ENCODE measurements around the gene ATF3. TPM values are rescaled to one million over a fixed set of nuclear protein-coding genes. Genes with fewer than 3 reads are reported as not detected.
"Not testable (repeated sequence)": the region's sequence is repeated elsewhere in the genome, so short reads cannot be mapped to it uniquely, and the experiment has no call there.

Gene ATF3
- total RNA-seq, 1 experiment from 2014 or later = 37.4 TPM

DNA sequence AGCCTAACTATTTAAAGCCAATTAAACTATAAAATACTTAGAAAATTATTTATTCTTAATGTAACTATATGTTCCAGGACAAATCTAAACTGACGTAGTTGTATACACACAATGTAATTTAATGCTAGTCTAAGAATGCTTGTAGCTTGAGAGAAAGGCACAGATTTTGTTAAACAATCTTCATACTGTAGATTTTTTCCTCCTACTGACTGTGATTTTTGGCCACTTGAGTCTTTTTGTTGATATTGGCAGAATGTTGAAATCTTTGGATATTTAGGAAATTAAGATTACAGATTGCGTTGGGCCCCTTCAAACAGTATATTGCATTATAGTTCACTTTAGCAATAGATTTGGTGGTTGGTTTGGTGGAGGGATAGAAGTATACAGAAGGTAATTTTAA is 40.5 kb downstream of the ATF3 start:
- DNase-seq (ENCODE audit: low read depth) = no peak

DNA sequence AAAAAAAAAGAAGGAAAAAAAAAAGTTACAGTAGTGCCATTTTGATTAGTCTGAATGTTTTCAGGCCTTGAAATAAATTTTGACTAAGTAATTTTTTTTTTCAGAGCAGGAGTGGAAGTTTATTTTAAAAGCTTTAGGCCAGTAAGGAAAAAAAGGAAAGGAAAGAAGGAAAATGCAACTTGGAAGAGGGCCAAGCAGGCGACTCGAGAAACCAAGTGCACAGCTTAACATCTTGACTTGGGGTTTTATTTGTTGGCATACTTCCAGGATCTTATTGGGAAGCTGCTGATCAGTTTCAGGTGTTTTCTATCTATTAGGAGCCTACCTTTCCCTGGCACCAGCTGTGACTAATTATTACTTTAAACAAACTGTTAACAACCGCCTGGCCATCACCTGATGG is 41.7 kb downstream of the ATF3 start:
- no peak for DNase-seq (ENCODE audit: low read depth)

DNA sequence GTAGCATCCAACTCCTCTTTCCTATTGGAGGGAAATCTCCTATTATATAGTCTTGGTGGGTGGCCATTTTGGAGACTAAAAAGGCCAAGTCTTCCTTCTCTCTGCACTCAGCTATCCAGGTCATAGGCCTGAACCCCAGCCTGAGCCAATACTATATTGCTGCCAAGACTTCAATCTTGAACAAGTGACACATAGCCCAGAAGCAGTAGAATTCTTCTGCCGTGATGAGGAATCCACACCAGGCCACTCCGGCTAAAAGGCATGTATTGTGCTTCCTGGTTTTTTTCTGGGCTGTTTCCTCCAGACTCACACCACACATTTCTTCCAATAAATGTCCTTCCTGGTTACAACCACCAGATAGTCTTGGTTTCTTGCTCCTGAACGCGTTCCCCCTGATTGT is 43.0 kb downstream of the ATF3 start:
- DNase-seq (ENCODE audit: low read depth) = no peak

GRCh38 chr1:212651977-212652376 is 43.4 kb downstream of the ATF3 start:
- DNase-seq (ENCODE audit: low read depth) = no peak

- no peak for DNase-seq (ENCODE audit: low read depth)
Observed at GRCh38 chr1:212652609-212653008, 44.0 kb downstream of the ATF3 start.

- peak; percentile 82 for DNase-seq (ENCODE audit: low read depth)
Observed at GRCh38 chr1:212655668-212656440, 47.3 kb downstream of the ATF3 start.

DNA sequence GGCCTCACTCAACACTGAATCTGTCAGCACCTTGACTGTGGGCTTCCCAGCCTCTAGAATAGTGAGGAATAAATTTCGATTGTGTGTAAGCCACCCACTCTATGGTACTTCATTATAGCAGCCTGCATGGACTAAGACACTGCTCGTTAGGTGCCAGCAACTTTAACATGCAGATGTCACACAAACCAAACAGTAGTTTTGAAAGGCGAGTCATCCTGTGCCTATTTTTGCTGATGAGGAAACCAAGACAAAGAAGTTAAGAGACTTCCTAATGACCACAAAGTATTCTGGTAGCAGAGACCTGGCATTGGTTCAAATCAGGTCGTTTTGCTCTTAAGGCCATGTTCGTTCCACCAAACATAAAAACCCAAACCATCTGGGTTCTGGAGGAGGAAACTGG is 48.2 kb downstream of the ATF3 start:
- DNase-seq (ENCODE audit: low read depth) = no peak

DNA sequence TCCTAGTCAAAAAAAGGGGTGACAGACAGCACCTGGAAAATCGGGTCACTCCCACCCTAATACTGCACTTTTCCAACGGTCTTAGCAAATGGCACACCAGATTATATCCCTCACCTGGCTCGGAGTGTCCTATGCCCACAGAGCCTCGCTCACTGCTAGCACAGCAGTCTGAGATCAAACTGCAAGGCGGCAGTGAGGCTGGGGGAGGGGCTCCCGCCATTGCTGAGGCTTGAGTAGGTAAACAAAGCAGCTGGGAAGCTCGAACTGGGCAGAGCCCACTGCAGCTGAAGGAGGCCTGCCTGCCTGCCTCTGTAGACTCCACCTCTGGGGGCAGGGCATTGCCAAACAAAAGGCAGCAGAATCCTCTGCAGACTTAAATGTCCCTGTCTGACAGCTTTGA is 49.7 kb downstream of the ATF3 start:
- not testable (repeated sequence) for DNase-seq (ENCODE audit: low read depth)

DNA sequence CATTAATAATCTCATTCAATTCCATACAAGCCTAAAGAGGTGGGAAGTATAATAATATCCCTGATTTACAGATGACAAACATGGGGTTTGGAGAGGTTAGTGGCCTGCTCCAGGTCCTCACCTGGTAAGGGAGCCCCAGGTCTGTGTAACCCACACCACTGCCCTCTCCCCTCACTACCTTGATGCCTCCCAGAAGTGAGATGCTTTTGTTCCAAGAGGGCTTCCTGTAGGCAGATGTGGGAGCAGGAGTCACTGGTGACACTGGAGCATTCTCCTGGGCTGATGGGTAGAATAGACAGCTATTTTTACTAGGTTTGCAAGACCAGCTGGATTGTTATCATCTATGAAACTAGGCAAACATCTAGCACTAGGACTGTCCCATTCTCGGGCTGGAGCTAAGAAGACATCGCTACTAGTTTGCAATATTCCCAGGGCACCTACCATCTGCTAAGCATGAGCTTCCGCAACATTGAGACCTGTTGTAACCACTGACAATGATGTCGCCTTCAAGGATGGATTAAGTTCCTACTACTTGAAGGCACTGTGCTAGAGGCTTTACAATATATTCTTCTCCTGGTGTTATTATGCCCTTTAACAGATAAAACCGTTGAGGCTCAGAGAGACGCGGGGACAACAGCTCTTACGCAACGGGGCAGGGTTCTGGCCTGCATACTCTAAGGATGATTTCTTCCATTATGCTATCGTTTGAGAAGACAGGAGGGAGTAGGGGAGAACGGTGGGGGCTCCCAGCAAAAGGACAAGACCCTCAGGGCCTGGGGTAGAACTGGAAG is 56.0 kb downstream of the ATF3 start:
- no peak for DNase-seq (ENCODE audit: low read depth)

DNA sequence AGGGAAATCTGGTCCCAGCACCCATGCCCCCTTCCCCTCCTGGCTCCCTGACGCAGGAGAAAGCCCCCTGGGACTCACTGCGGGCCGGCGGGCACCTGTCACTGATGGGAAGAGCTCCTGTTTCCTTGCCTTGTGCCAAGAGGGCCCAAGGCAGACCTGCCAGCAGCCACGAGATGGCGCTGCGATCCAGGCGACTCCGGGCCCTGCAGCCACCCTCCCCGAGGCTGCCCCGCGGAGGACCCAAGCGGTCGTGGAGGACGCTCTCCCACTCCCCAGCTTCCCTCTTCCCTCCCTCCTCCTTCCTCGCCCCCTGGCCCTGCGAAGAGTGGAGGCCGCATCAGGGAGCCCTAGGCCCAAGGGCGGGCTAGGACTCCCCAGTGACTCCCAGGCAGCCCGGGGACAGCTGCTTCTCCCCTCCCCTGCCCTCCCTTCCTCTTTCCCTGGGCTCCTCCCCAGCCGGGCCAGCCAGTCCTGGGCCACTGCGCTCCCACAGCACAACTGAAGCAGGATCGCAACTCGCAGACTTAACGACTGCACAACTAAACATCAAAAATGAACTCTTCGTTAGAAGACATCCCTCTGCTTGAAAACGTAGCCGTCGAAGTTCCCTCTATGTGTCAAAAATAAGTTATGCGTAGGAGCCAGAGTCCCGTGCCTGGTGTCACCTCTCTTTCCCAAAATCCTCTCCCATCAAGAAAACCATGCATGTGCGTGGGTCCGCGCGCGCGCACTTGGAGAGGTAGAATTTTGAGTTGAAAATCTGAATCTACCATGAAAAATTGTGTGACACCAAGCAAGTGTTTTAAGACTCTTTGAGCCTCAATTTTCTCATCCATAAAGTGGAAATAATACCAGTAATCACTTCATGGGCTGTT is 56.9 kb downstream of the ATF3 start:
- peak; percentile 87 for DNase-seq (ENCODE audit: low read depth)

DNA sequence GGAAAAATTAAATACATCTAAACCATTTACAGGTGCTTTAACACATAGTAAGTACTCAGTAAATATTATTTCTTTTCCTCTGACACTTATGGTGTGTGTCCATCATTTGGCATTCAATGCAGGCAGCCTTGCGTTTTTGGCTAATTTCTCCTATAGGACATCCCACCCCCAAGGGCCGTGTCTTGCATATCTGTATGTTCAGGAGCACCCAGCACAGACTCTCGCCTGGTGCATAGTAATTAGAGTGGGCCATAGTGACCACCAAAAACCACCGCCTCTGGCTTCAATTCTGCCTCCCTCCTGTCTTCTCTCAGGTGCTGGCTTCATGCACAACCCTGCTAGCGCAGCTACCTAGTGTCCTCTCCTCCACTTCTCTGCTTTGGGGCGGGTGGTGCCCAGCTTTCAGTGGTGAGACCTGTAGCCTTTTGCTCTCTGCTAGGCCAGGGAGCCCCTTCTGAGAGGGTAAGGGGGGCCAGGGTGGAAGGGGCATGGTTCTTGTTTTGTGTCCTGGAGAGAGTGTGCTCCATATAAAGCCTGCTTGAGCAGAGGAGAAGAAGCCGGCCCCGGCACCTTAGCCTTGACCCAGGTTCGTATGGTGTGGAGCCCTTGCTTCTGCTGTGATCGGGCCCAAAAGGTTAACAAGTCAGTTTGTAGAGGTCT is 57.7 kb downstream of the ATF3 start:
- no peak for DNase-seq (ENCODE audit: low read depth)

DNA sequence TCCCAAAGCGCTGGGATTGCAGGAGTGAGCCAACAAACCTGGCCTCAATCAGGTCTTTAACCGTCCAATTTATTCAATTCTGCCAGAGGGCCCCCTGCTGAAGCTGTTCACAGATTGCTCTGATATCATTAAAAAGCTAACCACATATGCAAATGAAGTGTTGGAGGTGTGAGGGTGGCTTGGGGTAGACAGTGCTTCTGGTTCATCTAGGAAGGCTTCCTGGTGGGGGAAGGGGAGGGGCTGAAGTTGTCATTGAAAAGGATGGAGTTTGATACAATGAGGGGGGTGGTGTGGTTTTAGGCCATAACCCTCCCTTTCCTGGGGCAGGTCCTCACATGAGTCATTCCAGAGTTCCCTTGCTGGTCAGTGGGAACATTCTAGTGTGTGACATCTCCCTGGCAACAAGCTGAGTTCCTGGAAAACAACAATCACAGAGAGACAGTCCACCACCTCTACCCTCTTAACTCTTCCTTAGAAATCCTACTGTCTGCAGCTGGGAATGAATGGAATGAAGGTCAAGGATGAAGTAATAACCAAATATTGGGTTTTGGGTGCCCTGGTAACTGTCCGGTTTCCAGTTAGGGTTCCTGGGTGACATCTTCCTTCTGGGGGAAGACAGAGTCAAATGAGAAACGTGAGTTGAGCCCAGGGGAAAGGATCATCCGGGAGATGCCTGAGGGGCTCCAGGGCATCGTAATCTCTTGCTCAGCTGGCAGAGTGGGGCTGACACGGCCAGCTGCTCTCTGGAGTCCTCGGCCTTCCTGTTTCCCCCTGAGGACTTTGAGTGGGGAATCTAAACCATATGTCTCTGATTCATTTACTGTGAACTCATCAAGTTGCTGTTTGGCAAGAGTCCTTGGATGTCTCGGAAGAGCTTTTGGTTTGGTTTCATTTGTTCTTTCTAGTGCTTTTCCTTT is 58.9 kb downstream of the ATF3 start:
- peak; percentile 92 for DNase-seq (ENCODE audit: low read depth)

DNA sequence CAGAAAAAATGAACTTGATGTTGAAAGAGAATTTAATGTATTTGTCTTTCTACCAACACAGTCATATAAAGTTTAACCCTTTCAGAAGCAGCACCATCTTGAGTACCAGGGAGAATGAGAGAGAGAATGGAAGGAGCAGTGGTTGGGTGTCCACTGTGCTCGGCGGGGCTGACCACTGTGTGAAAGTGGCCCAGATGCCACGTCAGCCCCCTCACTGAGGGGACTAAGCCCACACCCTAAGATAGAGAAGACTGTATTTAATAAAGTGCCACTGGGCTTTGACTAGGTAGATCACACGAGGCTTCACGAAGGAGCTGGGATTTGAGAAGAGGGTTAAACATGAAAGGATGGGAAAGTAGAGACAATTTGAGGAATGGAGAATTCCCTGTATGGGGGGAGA is 59.9 kb downstream of the ATF3 start:
- DNase-seq (ENCODE audit: low read depth) = no peak

GRCh38 chr1:212669102-212669501 is 60.5 kb downstream of the ATF3 start:
- DNase-seq (ENCODE audit: low read depth) = peak; percentile 50

DNA sequence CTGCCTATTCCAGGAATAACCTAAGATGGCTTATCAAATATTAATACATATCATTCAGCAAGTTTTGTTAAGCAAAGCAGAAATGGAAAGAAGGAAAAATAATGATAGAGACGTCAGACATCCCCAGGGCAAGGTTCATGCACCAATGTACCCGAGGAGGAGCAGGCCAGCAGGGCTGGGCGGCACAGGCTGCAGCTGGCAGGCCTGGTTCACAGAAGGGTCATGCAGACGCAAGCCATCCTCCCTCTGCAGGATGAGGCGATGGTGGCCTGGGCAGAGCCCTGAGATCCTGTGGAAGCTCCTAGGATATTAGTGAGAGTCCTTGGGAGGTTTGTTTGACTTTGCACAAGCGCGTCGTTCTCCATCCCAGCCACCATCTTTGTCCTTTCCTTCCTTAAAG is 61.0 kb downstream of the ATF3 start:
- DNase-seq (ENCODE audit: low read depth) = no peak

DNA sequence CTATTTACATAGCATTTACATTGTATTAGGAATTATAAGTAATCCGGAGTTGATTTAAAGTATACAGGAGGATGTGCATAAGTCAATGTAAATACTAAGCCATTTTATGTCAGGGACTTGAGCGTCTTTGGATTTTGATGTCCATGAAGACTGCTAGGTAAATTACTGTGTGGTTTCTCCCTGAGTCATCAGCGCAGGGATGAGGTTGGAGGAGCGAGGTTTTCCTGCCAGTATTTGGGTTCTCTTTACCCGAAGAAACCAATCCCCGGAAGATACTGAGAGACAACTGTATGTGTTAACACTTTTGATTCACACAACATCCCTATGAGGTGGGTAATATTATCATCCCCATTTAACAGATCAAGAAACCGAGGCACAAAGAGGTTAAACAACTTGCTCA is 61.7 kb downstream of the ATF3 start:
- DNase-seq (ENCODE audit: low read depth) = peak; percentile 61

All from Daoy (cell line).